OCI-LY1 (cell line): Measurements from ENCODE around the gene GNAQ.

Experiments used
- H2AFZ ChIP-seq: fragments of 200-600 bp; sonication (generic), shearing (Covaris generic); 2 replicates; pipeline ENCODE4 v1.6.0; 2014; ENCODE audit warnings: antibody characterized with exemption, mild to moderate bottlenecking, low read length
- H3F3A ChIP-seq: fragments of 200-600 bp; sonication (generic), shearing (Covaris generic); 2 replicates; pipeline ENCODE4 v1.6.0; 2014; ENCODE audit warnings: mild to moderate bottlenecking, antibody characterized with exemption, low read length, moderate library complexity; ENCODE audit not compliant: insufficient read depth
- H3K27ac ChIP-seq: fragments of 200-600 bp; sonication (generic); 2 replicates; pipeline ENCODE4 v1.5.1; 2014; ENCODE audit warnings: low read length, mixed run types, mild to moderate bottlenecking, low read depth; ENCODE audit not compliant: poor library complexity, severe bottlenecking
- H3K27me3 ChIP-seq: fragments of 200-600 bp; sonication (generic); 2 replicates; pipeline ENCODE4 v1.6.0; 2014; ENCODE audit warnings: antibody characterized with exemption, mild to moderate bottlenecking, low read length, moderate library complexity; ENCODE audit not compliant: insufficient read depth
- H3K36me3 ChIP-seq: fragments of 200-600 bp; sonication (generic); 2 replicates; pipeline ENCODE4 v1.6.1; 2014; ENCODE audit warnings: mild to moderate bottlenecking, antibody characterized with exemption, low read length, moderate library complexity, mixed read lengths; ENCODE audit not compliant: insufficient read depth
- H3K4me1 ChIP-seq: fragments of 200-600 bp; sonication (generic); 2 replicates; pipeline ENCODE4 v1.5.1; 2014; ENCODE audit warnings: mild to moderate bottlenecking, low read length, moderate library complexity; ENCODE audit not compliant: insufficient read depth, severe bottlenecking
- H3K4me2 ChIP-seq: fragments of 200-600 bp; sonication (generic), shearing (Covaris generic); 2 replicates; pipeline ENCODE4 v1.6.1; 2014; ENCODE audit warnings: low read length
- H3K4me3 ChIP-seq: fragments of 200-600 bp; sonication (generic); 2 replicates; pipeline ENCODE4 v1.5.1; 2014; ENCODE audit warnings: low read length, low read depth, mild to moderate bottlenecking, mixed read lengths; ENCODE audit not compliant: poor library complexity, severe bottlenecking
- H3K79me2 ChIP-seq: fragments of 200-600 bp; shearing (Covaris generic); 2 replicates; pipeline ENCODE4 v1.6.1; 2016; ENCODE audit warnings: mixed run types, low read length, mixed read lengths; ENCODE audit not compliant: insufficient read depth
- H3K9ac ChIP-seq: fragments of 200-600 bp; sonication (generic), shearing (Covaris generic); 2 replicates; pipeline ENCODE4 v1.6.1; 2014; ENCODE audit warnings: mild to moderate bottlenecking, low read length, mixed read lengths
- H3K9me2 ChIP-seq: fragments of 200-600 bp; sonication (generic), shearing (Covaris generic); 2 replicates; pipeline ENCODE4 v1.6.1; 2014; ENCODE audit warnings: low read depth, mild to moderate bottlenecking, low read length, mixed read lengths
- H3K9me3 ChIP-seq: fragments of 200-600 bp; shearing (Covaris generic); 2 replicates; pipeline ENCODE4 v1.6.1; 2014; ENCODE audit warnings: low read length, mixed read lengths
- H4K20me1 ChIP-seq: fragments of 200-600 bp; sonication (generic), shearing (Covaris generic); 2 replicates; pipeline ENCODE4 v1.6.0; 2016; ENCODE audit warnings: mild to moderate bottlenecking, low read length; ENCODE audit not compliant: insufficient read depth
- EZH2 ChIP-seq: fragments of 200-600 bp; sonication (generic), shearing (Covaris generic); IDR thresholded peaks from 2 replicates; pipeline ENCODE4 v1.8.0; 2017; ENCODE audit warnings: borderline replicate concordance, mixed run types, mild to moderate bottlenecking, antibody characterized with exemption, low read length, moderate library complexity, mixed read lengths
- TF ChIP-seq, protein P1 (sequence below): fragments of 200-600 bp; sonication (generic), shearing (Covaris generic); IDR thresholded peaks from 2 replicates; pipeline ENCODE4 v1.5.1; 2017; ENCODE audit warnings: mild to moderate bottlenecking, antibody characterized with exemption, low read length, moderate library complexity, mixed read lengths

The GNAQ gene

DNA sequence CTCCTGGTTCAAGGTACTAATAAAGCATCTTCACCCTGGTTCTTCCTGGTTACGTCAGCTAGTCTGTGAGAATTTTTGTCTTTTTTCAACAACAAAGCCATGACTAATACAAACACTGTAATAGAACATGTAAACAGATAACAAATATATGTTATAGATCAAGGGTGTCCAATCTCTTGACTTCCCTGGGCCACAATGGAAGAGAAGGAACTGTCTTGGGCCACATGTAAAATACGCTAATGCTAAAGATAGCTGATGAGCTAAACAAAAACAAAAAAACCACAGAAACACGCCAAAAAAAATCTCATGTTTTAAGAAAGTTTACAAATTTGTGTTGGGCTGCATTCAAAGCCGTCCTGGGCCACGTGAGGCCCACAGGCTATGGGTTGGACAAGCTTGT lies 259.0 kb downstream of the GNAQ start:
- H4K20me1 ChIP-seq = no peaks in the 10 kb centered on the region
- H3K27me3 ChIP-seq = no peaks in the 10 kb centered on the region; the same call in 1 of the 2 replicates
- H3K9me2 ChIP-seq = no peaks in the 10 kb centered on the region
- H3K4me3 ChIP-seq = no peak overlapping the region
- H3K4me1 ChIP-seq = no peaks in the 10 kb centered on the region
- TF ChIP-seq, protein P1, sequence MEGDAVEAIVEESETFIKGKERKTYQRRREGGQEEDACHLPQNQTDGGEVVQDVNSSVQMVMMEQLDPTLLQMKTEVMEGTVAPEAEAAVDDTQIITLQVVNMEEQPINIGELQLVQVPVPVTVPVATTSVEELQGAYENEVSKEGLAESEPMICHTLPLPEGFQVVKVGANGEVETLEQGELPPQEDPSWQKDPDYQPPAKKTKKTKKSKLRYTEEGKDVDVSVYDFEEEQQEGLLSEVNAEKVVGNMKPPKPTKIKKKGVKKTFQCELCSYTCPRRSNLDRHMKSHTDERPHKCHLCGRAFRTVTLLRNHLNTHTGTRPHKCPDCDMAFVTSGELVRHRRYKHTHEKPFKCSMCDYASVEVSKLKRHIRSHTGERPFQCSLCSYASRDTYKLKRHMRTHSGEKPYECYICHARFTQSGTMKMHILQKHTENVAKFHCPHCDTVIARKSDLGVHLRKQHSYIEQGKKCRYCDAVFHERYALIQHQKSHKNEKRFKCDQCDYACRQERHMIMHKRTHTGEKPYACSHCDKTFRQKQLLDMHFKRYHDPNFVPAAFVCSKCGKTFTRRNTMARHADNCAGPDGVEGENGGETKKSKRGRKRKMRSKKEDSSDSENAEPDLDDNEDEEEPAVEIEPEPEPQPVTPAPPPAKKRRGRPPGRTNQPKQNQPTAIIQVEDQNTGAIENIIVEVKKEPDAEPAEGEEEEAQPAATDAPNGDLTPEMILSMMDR = no peak
- TF ChIP-seq EZH2 = no peak
- H3F3A ChIP-seq = no peaks in the 10 kb centered on the region
- H3K36me3 ChIP-seq = no peaks in the 10 kb centered on the region
- no peak overlapping the region for H3K9ac ChIP-seq
- H3K79me2 ChIP-seq = no peaks in the 10 kb centered on the region
- H3K9me3 ChIP-seq = no peaks in the 10 kb centered on the region
- no peak overlapping the region for H2AFZ ChIP-seq
- H3K4me2 ChIP-seq = no peak overlapping the region
- no peak overlapping the region for H3K27ac ChIP-seq

DNA sequence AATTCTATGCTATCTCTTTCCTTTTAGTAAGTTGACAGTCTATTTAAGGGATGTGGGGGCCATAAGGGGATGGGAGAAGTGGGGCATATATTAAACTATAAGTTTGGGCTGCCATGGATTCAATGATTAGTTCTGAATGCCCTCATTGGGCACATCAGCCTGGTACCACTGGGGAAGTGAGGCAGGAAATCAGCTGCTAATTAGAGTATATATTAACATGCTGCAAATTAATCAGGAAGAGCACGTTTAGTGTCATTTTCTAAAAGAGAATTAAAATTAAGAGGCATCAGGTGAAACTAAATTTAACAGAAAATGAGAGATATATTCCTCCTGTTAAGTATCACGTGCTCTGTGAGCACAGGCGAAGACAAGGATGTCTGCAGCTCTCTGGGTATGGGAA lies 260.4 kb downstream of the GNAQ start:
- Histone ChIP-seq H3K4me1 (no peaks in the 10 kb centered on the region), H3K36me3 (no peaks in the 10 kb centered on the region), H3K4me3 (no peak overlapping the region), H3K4me2 (no peak overlapping the region), H3K9me2 (no peaks in the 10 kb centered on the region), H3K27me3 (no peaks in the 10 kb centered on the region; the same call in 1 of the 2 replicates), H3K9me3 (no peaks in the 10 kb centered on the region), H3K9ac (no peak overlapping the region), H3K79me2 (no peaks in the 10 kb centered on the region), H2AFZ (no peak overlapping the region), H3K27ac (no peak overlapping the region), H4K20me1 (no peaks in the 10 kb centered on the region), H3F3A (no peaks in the 10 kb centered on the region)
- TF ChIP-seq, protein P1 = no peak
- no peak for TF ChIP-seq EZH2

DNA sequence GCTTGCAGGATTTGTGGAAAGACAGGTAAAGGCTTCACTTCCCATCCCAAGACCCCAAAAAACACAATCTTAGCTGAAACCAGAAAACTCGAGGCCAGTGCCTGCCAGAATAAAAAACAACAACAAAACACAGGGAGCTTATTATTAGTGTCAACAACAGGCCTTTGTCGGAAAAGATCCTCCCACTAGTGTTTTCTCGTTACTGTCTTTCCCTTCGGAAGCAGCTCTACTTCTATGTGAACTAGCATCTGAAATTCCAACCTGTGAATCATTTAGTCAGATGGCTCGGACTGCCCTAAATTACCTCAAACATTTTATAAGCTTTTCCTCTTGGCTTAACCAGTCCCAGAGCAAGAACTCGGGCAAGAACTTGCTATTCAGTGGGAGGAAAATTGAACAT lies 261.3 kb downstream of the GNAQ start:
- Histone ChIP-seq H3K4me1 (no peaks in the 10 kb centered on the region), H3F3A (no peaks in the 10 kb centered on the region), H3K9me2 (no peaks in the 10 kb centered on the region), H2AFZ (no peak overlapping the region), H3K4me2 (no peak overlapping the region), H3K27me3 (no peaks in the 10 kb centered on the region), H3K27ac (no peak overlapping the region), H4K20me1 (no peaks in the 10 kb centered on the region), H3K4me3 (no peak overlapping the region), H3K79me2 (no peaks in the 10 kb centered on the region), H3K36me3 (no peaks in the 10 kb centered on the region), H3K9ac (no peak overlapping the region), H3K9me3 (no peaks in the 10 kb centered on the region)
- TF ChIP-seq, protein P1 = no peak
- TF ChIP-seq EZH2 = no peak
